ENCODE results near the gene XYLT1. TPM values are rescaled to one million over a fixed set of nuclear protein-coding genes. Genes with fewer than 3 reads are reported as not detected.

Gene XYLT1
- total RNA-seq, 2 donors from 2014 or later: 5.1 to 19.3 TPM

GRCh38 chr16:17295948-17296347, 174.8 kb downstream of the XYLT1 start:
- Histone ChIP-seq H3K9me3 (no peaks in the 10 kb centered on the region), H3K27ac (peak overlapping the region; percentile 67 to 74), H3K36me3 (no peaks in the 10 kb centered on the region), H3K4me1 (replicated peaks) (peaks cover 4% of the 10 kb centered on the region), H3K4me3 (no peak overlapping the region), H3K27me3 (replicated peaks; ENCODE audit: insufficient read depth) (no peaks in the 10 kb centered on the region)
- DNase-seq (ENCODE audit: low spot score): peak; percentile 77
- intact Hi-C loops (cut with DNase I): no loop called here
- TF ChIP-seq POLR2AphosphoS5 (IDR thresholded peaks at IDR 0.05): peak; percentile 88
- no peak for TF ChIP-seq CTCF (IDR thresholded peaks at IDR 0.05)
- 20% methylated on average over 5 of the region's 5 CpGs for WGBS

GRCh38 chr16:17294856-17295255, 175.9 kb downstream of the XYLT1 start:
- peaks cover 4% of the 10 kb centered on the region for H3K4me1 ChIP-seq (replicated peaks)
- no peaks in the 10 kb centered on the region for H3K27me3 ChIP-seq (replicated peaks; ENCODE audit: insufficient read depth)
- no peak overlapping the region for H3K4me3 ChIP-seq
- WGBS: 93% methylated on average over 3 of the region's 3 CpGs
- no peak for DNase-seq (ENCODE audit: low spot score)
- no peaks in the 10 kb centered on the region for H3K9me3 ChIP-seq
- no peaks in the 10 kb centered on the region for H3K36me3 ChIP-seq
- intact Hi-C loops (cut with DNase I): no loop called here
- no peak overlapping the region for H3K27ac ChIP-seq
- no peak for TF ChIP-seq CTCF (IDR thresholded peaks at IDR 0.05)
- no peak for TF ChIP-seq POLR2A (IDR thresholded peaks at IDR 0.05)
- no peak for TF ChIP-seq POLR2AphosphoS5 (IDR thresholded peaks at IDR 0.05)

- Histone ChIP-seq H3K27me3 (replicated peaks; ENCODE audit: insufficient read depth) (no peaks in the 10 kb centered on the region), H3K27ac (no peak overlapping the region), H3K36me3 (no peaks in the 10 kb centered on the region), H3K4me1 (replicated peaks) (peaks cover 4% of the 10 kb centered on the region), H3K9me3 (no peaks in the 10 kb centered on the region), H3K4me3 (no peak overlapping the region)
- WGBS: 79% methylated on average over 9 of the region's 9 CpGs
- TF ChIP-seq POLR2A (IDR thresholded peaks at IDR 0.05): no peak
- TF ChIP-seq POLR2AphosphoS5 (IDR thresholded peaks at IDR 0.05): no peak
- TF ChIP-seq CTCF (IDR thresholded peaks at IDR 0.05): no peak
- DNase-seq (ENCODE audit: low spot score): no peak
- intact Hi-C loops (cut with DNase I): no loop called here
These were observed 176.8 kb downstream of the XYLT1 start for GRCh38 chr16:17293813-17294558.

GRCh38 chr16:17291289-17291688, 179.5 kb downstream of the XYLT1 start:
- Histone ChIP-seq H3K36me3 (no peaks in the 10 kb centered on the region), H3K4me3 (no peak overlapping the region), H3K27ac (no peak overlapping the region), H3K9me3 (no peaks in the 10 kb centered on the region), H3K4me1 (replicated peaks) (peaks cover 4% of the 10 kb centered on the region), H3K27me3 (replicated peaks; ENCODE audit: insufficient read depth) (no peaks in the 10 kb centered on the region)
- WGBS: 81% methylated on average over 2 of the region's 2 CpGs
- DNase-seq (ENCODE audit: low spot score): no peak
- no peak for TF ChIP-seq POLR2AphosphoS5 (IDR thresholded peaks at IDR 0.05)
- TF ChIP-seq CTCF (IDR thresholded peaks at IDR 0.05): no peak
- no peak for TF ChIP-seq POLR2A (IDR thresholded peaks at IDR 0.05)
- intact Hi-C loops (cut with DNase I): no loop called here
